HL-60 (cell line): Measurements from ENCODE around the gene SKI.

Experiments used
- CTCF ChIP-seq: IDR thresholded peaks from one replicate; pipeline ENCODE4 v1.5.1; 2011; ENCODE audit warnings: low read length, control low read depth, inconsistent platforms; ENCODE audit not compliant: insufficient read depth
- GABPA ChIP-seq: IDR thresholded peaks from 2 replicates; pipeline ENCODE4 v1.6.1; 2012; ENCODE audit warnings: low read depth
- POLR2AphosphoS5 ChIP-seq: IDR thresholded peaks from 2 replicates; pipeline ENCODE4 v1.6.1; 2012; ENCODE audit warnings: low read depth
- SPI1 ChIP-seq: IDR thresholded peaks from 2 replicates; pipeline ENCODE4 v1.6.1; 2012; ENCODE audit warnings: low read depth, mild to moderate bottlenecking, borderline replicate concordance
- TF ChIP-seq, protein P1 (sequence below): IDR thresholded peaks from 2 replicates; pipeline ENCODE4 v1.6.1; 2012; ENCODE audit warnings: low read depth; ENCODE audit not compliant: insufficient replicate concordance

- no peak for TF ChIP-seq POLR2AphosphoS5
- no peak for TF ChIP-seq SPI1
- TF ChIP-seq CTCF, result no peak
- TF ChIP-seq GABPA, result no peak
- TF ChIP-seq, protein P1, sequence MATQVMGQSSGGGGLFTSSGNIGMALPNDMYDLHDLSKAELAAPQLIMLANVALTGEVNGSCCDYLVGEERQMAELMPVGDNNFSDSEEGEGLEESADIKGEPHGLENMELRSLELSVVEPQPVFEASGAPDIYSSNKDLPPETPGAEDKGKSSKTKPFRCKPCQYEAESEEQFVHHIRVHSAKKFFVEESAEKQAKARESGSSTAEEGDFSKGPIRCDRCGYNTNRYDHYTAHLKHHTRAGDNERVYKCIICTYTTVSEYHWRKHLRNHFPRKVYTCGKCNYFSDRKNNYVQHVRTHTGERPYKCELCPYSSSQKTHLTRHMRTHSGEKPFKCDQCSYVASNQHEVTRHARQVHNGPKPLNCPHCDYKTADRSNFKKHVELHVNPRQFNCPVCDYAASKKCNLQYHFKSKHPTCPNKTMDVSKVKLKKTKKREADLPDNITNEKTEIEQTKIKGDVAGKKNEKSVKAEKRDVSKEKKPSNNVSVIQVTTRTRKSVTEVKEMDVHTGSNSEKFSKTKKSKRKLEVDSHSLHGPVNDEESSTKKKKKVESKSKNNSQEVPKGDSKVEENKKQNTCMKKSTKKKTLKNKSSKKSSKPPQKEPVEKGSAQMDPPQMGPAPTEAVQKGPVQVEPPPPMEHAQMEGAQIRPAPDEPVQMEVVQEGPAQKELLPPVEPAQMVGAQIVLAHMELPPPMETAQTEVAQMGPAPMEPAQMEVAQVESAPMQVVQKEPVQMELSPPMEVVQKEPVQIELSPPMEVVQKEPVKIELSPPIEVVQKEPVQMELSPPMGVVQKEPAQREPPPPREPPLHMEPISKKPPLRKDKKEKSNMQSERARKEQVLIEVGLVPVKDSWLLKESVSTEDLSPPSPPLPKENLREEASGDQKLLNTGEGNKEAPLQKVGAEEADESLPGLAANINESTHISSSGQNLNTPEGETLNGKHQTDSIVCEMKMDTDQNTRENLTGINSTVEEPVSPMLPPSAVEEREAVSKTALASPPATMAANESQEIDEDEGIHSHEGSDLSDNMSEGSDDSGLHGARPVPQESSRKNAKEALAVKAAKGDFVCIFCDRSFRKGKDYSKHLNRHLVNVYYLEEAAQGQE, result no peak
These were observed 84.6 kb downstream of the SKI start for GRCh38 chr1:2312515-2313301.
